DOHH2 (cell line): ENCODE measurements around the gene SLC25A13.

ENCODE experiments used
- EZH2phosphoT487 ChIP-seq: fragments of 200-600 bp; sonication (generic); IDR thresholded peaks from 2 replicates; pipeline ENCODE4 v1.6.1; 2017; ENCODE audit warnings: borderline replicate concordance, mild to moderate bottlenecking, antibody characterized with exemption, low read length, moderate library complexity, mixed read lengths
- TF ChIP-seq, protein P1 (sequence below): fragments of 200-600 bp; sonication (generic); IDR thresholded peaks from one replicate; pipeline ENCODE4 v1.5.1; 2014; ENCODE audit warnings: antibody characterized with exemption, mild to moderate bottlenecking, low read depth, low read length; ENCODE audit not compliant: poor library complexity, severe bottlenecking

DNA sequence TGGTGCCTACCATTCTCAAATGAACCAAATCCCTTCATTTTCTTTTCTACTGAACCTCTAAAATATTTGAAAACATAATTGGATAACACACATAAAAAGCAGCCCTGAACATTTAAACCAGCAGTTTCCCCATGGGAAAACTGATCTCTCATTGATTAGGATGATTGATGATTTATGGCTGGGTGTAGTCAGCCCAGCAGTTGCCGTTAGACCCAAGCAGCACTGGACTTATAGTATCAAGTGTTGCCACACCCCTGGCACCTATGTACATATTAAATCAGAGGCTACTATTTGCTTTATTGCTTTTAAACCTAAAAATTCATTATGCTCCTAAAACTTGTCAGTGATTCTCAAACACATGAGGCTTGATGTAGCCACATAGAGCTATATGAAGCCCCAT lies 20.2 kb upstream of the SLC25A13 start:
- TF ChIP-seq, protein P1, sequence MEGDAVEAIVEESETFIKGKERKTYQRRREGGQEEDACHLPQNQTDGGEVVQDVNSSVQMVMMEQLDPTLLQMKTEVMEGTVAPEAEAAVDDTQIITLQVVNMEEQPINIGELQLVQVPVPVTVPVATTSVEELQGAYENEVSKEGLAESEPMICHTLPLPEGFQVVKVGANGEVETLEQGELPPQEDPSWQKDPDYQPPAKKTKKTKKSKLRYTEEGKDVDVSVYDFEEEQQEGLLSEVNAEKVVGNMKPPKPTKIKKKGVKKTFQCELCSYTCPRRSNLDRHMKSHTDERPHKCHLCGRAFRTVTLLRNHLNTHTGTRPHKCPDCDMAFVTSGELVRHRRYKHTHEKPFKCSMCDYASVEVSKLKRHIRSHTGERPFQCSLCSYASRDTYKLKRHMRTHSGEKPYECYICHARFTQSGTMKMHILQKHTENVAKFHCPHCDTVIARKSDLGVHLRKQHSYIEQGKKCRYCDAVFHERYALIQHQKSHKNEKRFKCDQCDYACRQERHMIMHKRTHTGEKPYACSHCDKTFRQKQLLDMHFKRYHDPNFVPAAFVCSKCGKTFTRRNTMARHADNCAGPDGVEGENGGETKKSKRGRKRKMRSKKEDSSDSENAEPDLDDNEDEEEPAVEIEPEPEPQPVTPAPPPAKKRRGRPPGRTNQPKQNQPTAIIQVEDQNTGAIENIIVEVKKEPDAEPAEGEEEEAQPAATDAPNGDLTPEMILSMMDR = no peak
- TF ChIP-seq EZH2phosphoT487 = no peak
